A673 (cell line): ENCODE measurements around the gene MCM10.

Experiments used
- EZH2 ChIP-seq: fragments of 200-600 bp; sonication (generic); IDR thresholded peaks from 2 replicates; pipeline ENCODE4 v1.6.1; 2017; ENCODE audit warnings: borderline replicate concordance, low read depth, mild to moderate bottlenecking, mixed read lengths, antibody characterized with exemption, low read length; ENCODE audit not compliant: poor library complexity, severe bottlenecking
- TF ChIP-seq, protein P1 (sequence below): fragments of 300-800, 200-600 bp; sonication (generic); conservative IDR thresholded peaks from 2 replicates; pipeline ENCODE4 v1.5.1; 2017; ENCODE audit warnings: low read depth, mild to moderate bottlenecking, antibody characterized with exemption, low read length, moderate library complexity, mixed read lengths

DNA sequence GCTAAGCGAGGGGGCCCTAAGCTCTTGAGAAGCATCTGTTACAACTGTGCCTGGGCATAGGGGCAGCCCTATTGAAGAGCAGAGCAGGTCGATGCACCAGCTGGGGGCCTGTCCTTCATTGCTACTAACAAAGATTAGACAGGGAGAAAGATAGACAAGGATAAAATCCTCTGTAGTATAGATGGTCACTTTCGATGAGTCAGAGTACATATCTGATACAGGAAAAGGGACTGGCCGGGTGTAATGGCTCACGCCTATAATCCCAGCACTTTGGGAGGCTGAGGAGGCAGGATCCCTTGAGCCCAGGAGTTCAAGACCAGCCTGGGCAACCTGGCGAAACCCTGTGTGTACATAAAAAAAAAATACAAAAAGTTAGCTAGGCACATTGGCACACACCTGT lies 47.8 kb upstream of the MCM10 start:
- TF ChIP-seq, protein P1, sequence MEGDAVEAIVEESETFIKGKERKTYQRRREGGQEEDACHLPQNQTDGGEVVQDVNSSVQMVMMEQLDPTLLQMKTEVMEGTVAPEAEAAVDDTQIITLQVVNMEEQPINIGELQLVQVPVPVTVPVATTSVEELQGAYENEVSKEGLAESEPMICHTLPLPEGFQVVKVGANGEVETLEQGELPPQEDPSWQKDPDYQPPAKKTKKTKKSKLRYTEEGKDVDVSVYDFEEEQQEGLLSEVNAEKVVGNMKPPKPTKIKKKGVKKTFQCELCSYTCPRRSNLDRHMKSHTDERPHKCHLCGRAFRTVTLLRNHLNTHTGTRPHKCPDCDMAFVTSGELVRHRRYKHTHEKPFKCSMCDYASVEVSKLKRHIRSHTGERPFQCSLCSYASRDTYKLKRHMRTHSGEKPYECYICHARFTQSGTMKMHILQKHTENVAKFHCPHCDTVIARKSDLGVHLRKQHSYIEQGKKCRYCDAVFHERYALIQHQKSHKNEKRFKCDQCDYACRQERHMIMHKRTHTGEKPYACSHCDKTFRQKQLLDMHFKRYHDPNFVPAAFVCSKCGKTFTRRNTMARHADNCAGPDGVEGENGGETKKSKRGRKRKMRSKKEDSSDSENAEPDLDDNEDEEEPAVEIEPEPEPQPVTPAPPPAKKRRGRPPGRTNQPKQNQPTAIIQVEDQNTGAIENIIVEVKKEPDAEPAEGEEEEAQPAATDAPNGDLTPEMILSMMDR, result no peak
- TF ChIP-seq EZH2, result no peak
